Stimulated activated CD4-positive, alpha-beta T cell treated with anti-CD3 and anti-CD28 coated beads, Interleukin-15, amount 100 ng/mL, for 24 hours (primary cell): ENCODE measurements around the gene SYT8.
"Not testable (repeated sequence)": the region's sequence is repeated elsewhere in the genome, so short reads cannot be mapped to it uniquely, and the experiment has no call there.

Experiments
- DNase-seq: peaks from one replicate; pipeline ENCODE4 v3.0.0-alpha.2; 2020

Gene SYT8

DNA sequence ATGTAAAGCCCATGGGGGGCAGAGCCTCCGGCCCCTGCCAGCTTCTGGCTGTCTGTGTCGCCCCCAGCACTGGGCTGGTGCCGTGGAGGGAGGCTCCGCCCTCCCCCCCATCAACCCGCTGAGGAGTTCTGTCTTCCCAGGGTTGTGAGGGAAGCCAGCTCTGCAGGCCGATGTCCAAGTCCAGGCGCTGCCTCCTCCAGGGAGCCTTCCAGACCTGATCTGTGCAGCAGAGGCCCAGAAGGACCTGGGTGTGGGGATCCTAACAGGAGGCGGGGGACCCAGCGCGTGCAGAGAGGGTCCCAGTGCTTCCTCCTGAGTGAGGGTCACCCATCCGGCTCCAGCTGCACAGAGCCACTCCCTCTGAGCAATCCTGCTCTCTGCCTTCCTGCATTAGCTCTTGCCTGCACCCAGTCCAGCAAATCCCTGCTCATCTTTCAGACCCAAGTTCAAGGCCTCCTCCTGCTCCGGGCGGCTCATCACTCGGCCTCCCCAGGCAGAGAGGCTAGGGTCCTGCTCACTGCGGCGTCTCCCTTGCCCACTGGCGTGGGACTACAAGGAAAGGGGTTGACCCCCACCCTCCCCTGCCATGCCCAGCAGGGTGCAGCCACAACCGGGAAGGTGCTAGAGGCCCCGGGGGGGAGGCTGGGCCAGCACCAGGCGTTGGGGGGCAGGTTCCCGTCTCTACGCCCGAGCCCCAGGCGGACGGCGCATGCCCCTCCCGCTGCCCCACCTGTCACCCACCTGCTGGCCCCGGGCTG lies 40.5 kb downstream of the SYT8 start:
- DNase-seq = no peak

GRCh38 chr11:1875851-1876301 lies 41.1 kb downstream of the SYT8 start:
- not testable (repeated sequence) for DNase-seq

- DNase-seq = peak; percentile 36
Measured at GRCh38 chr11:1876361-1877063, 41.7 kb downstream of the SYT8 start.

DNA sequence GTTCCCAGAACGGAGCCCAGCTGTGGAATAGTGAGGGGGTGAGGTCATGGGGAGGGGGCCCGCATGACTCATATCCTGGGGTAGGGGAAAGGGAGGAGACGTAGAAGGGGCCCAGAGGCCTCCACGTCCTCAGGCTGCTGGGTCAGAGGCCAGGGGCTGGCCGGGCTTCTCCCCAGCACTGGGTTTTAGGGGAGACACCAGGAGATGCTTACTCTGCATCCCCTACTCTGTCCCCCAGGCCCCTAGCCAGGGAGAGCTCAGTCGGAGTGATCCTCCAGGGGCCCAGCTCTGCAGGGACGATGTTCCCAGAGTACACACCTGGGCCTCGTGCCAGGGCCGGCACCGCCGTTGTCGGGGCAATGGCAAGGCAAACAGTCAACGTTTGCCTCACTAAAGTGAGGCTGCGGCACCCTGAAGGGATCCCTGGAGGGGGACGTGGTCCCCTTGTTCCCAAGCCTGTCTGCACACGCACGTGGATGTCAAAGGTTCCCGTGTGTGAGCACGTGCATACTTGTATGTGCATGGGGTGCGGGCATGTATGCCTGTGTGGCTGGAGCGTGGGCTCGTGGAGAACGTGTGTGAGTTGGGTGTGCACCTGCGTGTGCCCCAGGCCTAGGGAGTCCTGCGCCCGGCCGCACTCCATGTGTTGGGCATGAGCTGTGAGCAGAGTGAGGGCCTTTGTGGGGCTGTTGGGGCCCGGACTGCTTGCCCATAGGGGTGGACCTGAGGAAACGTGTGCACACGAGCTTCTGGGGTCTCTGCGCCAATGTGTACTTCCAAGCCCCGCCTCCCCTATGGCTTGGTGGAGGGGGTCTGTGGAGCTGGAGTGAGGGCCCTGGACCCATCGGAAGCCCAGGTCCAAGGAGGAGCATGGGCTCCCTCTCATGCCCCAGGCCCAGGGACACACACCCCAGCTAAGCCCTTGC lies 42.7 kb downstream of the SYT8 start:
- no peak for DNase-seq

DNA sequence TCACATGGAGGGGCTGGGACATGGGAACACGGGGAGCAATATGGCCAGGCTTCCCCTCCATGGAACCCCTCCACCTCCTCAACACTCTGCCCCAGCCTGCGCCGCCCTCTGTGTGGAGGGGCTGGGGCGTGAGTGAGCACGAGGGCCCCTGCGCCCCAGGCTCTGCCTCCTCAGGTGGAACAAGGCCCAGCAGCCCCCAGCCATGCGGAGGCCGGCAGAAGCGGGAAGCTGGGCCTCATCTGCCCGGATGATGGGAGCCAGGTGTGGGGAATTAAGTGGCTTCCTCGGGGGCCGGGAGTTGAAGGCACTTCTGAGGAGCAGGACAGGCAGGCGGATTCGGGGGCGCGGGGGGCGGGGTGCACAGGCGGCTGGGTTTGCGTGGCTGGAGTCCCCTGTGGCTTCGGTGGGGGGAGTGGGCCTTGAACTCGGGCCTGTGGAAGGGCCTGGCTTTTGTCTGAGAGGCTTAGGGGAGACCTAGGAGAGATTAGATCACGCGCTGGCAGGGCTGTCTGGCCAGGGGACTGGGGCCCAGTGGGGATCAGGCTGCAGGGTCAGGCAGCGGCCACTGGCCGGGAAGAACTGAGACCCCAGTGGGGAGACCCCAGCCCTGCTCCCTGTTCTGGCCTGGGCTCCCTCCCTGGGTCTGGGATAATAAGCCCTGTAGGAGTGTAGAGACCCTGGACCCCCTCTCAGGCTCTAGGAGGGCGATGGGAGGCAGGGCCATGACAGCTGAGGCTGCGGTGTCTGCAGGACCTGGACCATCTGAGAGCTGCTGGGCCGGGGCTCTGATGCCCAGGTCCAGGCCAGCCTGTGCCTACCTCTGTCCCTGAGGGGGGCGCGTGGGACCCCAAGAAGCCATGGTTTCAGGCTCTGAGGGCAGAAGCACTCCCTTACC lies 43.6 kb downstream of the SYT8 start:
- no peak for DNase-seq

DNA sequence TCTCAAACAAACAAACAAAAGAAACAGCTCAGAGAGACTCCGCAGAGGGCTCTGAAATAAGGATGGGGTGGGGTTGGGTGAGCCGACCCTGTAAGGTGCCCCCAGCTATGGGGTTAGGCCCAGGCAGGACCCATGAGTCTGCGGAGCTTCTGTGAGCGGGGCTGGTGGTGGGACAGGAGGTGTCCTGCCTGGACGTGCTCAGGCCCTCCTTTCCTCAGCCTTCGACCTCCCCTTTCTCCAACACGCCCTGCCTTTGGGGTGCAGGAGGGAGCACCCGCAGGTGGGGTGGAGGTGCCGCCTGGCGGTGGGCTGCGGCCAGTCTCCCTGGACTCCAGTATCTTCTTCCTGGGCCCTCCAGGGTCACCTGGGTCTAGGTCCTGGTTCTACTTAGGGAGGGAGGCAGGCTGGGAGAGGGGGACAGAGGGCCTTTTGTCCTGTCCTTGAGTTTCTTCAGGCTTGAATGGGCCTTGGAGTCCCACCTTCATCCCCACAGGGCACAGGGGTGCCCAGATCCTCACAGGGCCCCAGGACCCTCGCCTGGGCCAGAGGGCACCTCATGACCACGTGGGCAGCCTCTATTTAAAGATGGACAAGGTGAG lies 44.7 kb downstream of the SYT8 start:
- no peak for DNase-seq

DNA sequence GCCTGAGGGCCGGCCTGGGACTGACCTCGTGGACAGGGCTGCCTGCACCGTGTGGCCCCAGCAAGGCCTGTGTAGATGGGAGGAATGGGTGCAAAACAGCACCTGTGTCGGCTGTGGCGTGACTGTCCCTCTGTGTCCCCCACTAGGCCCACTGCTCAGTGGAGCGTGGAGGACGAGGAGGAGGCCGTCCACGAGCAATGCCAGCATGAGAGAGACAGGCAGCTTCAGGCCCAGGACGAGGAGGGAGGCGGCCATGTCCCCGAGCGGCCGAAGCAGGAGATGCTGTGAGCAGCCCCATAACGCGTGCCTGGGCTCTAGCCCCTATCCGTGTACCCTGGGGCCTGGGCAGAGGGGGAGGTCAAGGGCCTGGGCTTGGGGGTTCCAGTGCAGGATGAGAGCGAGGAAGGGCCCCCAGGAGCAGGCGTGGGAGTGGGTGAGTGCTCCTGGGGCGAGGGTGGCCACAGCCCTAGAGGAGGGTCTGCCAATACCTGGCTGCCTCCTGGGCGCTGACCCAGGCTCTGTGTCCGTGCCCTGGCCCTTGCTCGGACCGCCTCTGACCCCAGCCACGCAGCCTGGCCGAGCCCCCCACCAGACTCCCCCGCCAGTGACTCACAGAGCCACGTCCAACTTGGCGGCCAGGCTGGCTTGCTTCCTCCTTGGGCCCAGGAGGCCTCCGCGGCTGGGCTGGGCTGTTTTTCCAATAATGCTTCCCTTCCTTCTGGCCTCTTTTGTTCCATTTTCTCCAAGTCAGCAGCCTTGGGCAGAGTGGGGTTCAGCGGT lies 45.3 kb downstream of the SYT8 start:
- DNase-seq = no peak

DNA sequence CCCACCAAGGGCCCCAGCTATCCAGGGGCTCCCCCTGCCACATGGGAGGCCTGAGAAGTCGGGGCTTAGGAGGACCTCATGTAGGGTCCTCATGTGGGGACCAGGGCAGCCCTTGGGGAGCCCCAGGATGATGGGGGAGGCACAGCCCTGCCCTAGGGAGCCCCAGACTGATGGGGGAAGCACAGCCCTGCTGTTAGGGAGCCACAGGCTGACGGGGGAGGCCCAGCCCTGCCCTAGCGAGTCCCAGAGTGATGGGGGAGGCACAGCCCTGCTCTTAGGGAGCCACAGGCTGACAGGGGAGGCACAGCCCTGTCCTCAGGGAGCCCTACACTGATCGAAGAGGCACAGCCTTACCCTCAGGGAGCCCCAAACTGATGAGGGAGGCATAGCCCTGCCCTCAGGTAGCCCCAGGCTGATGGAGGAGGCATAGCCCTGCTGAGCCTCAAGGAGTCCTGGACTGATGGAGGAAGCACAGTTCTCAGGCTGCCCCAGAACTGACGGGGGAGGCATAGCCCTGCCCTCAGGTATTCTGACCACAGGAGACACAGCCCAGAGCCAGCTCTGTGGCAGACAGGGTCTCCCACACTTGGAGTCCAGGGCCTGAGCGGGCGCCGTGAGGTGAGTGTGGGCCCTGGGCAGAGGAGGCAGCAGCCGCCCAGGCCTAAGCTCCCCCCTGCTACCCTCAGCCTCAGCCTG lies 46.1 kb downstream of the SYT8 start:
- no peak for DNase-seq

GRCh38 chr11:1881442-1882264 lies 46.9 kb downstream of the SYT8 start:
- no peak for DNase-seq

- peak; percentile 88 for DNase-seq
Measured at GRCh38 chr11:1882265-1883238, 47.8 kb downstream of the SYT8 start.

DNA sequence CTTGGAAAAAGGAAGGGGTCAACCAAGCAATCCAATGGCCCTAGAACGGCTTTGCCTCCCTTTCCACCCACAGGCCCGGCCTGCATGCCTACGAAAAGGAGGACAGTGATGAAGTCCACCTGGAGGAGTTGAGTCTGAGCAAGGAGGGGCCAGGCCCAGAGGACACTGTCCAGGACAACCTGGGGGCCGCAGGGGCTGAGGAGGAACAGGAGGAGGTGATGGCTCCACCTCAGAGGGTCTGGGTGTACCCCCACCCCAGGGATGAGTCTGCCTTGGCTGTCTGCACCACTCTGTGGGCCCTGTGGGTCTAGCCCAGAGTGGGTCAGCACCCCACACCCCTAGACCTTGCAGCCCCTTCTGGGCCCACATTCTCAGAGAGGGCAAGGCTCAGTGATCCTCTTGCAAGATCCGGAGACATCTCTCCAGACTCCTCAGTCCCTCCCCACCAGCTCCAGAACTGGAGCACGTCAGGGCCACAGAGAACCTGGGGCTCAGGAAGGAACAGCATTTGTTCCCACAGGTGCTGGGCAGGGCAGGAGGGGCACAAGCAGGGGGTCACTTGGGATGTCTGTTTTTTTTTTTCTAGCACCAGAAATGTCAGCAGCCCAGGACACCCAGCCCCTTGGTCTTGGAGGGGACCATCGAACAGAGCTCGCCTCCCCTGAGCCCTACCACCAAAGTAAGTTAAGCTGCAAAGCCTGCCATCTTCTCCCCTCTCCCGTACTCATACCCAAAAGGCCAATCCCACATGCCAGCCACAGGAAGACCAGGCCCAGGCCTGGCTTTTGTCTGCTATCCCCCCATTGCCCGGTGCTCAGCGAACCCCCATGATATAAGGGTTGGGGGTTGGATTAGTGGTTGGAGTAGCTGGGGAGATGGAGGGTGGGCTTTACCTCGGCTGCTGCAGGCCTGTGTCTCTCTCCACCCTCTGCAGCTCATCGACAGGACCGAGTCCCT lies 48.8 kb downstream of the SYT8 start:
- no peak for DNase-seq

- no peak for DNase-seq
Measured at GRCh38 chr11:1884303-1884700, 49.5 kb downstream of the SYT8 start.

DNA sequence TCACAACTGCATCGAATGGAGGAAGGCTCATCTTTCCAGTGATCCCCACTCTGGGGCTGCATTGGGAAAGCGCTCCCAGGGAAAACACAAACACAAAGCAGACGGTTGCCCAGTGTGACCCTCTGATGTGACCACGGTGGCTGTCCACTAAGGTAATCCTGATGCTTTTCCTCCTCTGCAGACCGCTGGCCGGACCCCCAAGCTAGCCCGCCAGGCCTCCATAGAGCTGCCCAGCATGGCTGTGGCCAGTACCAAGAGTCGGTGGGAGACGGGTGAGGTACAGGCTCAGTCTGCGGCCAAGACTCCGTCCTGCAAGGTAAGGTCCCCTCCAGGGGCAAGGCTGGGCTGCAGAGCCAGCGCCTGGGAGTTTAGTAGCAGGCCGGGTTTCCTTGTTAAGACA lies 51.8 kb downstream of the SYT8 start:
- DNase-seq = not testable (repeated sequence)
